SK-N-SH (cell line): ENCODE data around the gene RBMX. TPM values are rescaled to one million over a fixed set of nuclear protein-coding genes. Genes with fewer than 3 reads are reported as not detected.

Source experiments
- CTCF ChIA-PET: fragments of 300-600, 350-600 bp; formaldehyde crosslinking; extraction: SDS; loops from one replicate; lab custom pipeline; 2021; lab: Yijun Ruan, JAX
- POLR2A ChIA-PET: fragments of 350-600 bp; sonication (Branson Sonifier 250); formaldehyde crosslinking; extraction: SDS; loops from one replicate; lab custom pipeline; 2020; ENCODE audit warnings: antibody characterized with exemption, inconsistent platforms; lab: Yijun Ruan, JAX
- DNase-seq: peaks from one replicate; pipeline ENCODE4 v3.0.0; 2012
- H2AFZ ChIP-seq: fragments of 200-600 bp; sonication (generic); 2 replicates; pipeline ENCODE4 v1.8.1; 2016; ENCODE audit warnings: antibody characterized with exemption, mild to moderate bottlenecking, low read depth
- H3F3A ChIP-seq: fragments of 200-600 bp; sonication (generic); replicated peaks from 2 replicates; pipeline ENCODE3; 2016; ENCODE audit warnings: antibody characterized with exemption, mild to moderate bottlenecking; ENCODE audit not compliant: insufficient read depth
- H3K27ac ChIP-seq, 2 experiments: fragments of 200-500 bp in 1 of 2; fragments of 200-600 bp in 1 of 2; sonication (Bioruptor generic) in 1 of 2; sonication (generic), shearing (Covaris generic) in 1 of 2; 2 replicates each; pipeline versions ENCODE4 v1.5.1 to v1.6.1; 2014 to 2016; ENCODE audit warnings: low read depth in 2 of 2, inconsistent platforms in 1 of 2, low read length in 1 of 2, mild to moderate bottlenecking in 1 of 2, mixed read lengths in 1 of 2
- H3K27me3 ChIP-seq: fragments of 200-600 bp; sonication (generic), shearing (Covaris generic); 2 replicates; pipeline ENCODE4 v1.6.1; 2016; ENCODE audit warnings: mixed run types; ENCODE audit not compliant: insufficient read depth
- H3K36me3 ChIP-seq, 2 experiments: fragments of 200-500 bp in 1 of 2; fragments of 200-600 bp in 1 of 2; sonication (Bioruptor generic) in 1 of 2; sonication (generic) in 1 of 2; replicated peaks in 1 of 2; 2 replicates each; pipeline versions ENCODE3 to v1.5.1; 2014 to 2016; ENCODE audit warnings: low read length in 1 of 2, mild to moderate bottlenecking in 1 of 2; ENCODE audit not compliant: insufficient read depth in 2 of 2, control insufficient read depth in 1 of 2
- H3K4me1 ChIP-seq, 2 experiments: fragments of 200-500 bp in 1 of 2; fragments of 200-600 bp in 1 of 2; sonication (Bioruptor generic) in 1 of 2; sonication (generic), shearing (Covaris generic) in 1 of 2; 2 replicates each; pipeline versions ENCODE4 v1.5.1 to v1.6.1; 2014 to 2016; ENCODE audit warnings: low read depth in 1 of 2, low read length in 1 of 2, mixed run types in 1 of 2; ENCODE audit not compliant: insufficient read depth in 2 of 2, control insufficient read depth in 1 of 2
- H3K4me2 ChIP-seq: fragments of 200-600 bp; sonication (generic), shearing (Covaris generic); 2 replicates; pipeline ENCODE4 v1.6.1; 2017; ENCODE audit warnings: mixed run types
- H3K4me3 ChIP-seq, 2 experiments: fragments of 200-500 bp in 1 of 2; fragments of 200-600 bp in 1 of 2; sonication (Bioruptor generic) in 1 of 2; sonication (generic), shearing (Covaris generic) in 1 of 2; 2 replicates each; pipeline versions ENCODE4 v1.5.1 to v1.8.1; 2014 to 2016; ENCODE audit warnings: low read depth in 2 of 2, inconsistent platforms in 1 of 2, low read length in 1 of 2, mild to moderate bottlenecking in 1 of 2, mixed read lengths in 1 of 2, moderate library complexity in 1 of 2
- H3K79me2 ChIP-seq: fragments of 200-600 bp; sonication (generic); 2 replicates; pipeline ENCODE4 v1.8.1; 2017; ENCODE audit warnings: mild to moderate bottlenecking; ENCODE audit not compliant: insufficient read depth
- H3K9ac ChIP-seq: fragments of 200-600 bp; sonication (generic); 2 replicates; pipeline ENCODE4 v1.6.1; 2017; ENCODE audit warnings: mixed run types
- H3K9me2 ChIP-seq: fragments of 200-600 bp; sonication (generic); 2 replicates; pipeline ENCODE4 v1.6.1; 2017; ENCODE audit warnings: mixed run types
- H3K9me3 ChIP-seq: fragments of 200-600 bp; sonication (generic); 2 replicates; pipeline ENCODE4 v1.6.1; 2017; ENCODE audit warnings: mixed run types, mild to moderate bottlenecking, moderate library complexity
- H4K20me1 ChIP-seq: fragments of 200-600 bp; sonication (generic); 2 replicates; pipeline ENCODE4 v1.6.1; 2017; ENCODE audit warnings: mild to moderate bottlenecking, mixed run types; ENCODE audit not compliant: insufficient read depth
- CHD2 ChIP-seq: fragments of 150-350 bp; IDR thresholded peaks from 2 replicates; pipeline ENCODE4 v1.6.1; 2018; ENCODE audit warnings: low read length; ENCODE audit not compliant: partially characterized antibody
- ELF1 ChIP-seq: IDR thresholded peaks from 2 replicates; pipeline ENCODE4 v1.4.0; 2012
- EP300 ChIP-seq, 2 experiments: IDR thresholded peaks; 2 replicates each; pipeline versions ENCODE4 v1.4.0 to v1.6.1; 2012; ENCODE audit warnings: borderline replicate concordance in 1 of 2, low read depth in 1 of 2, low read length in 1 of 2
- FOXJ3 ChIP-seq: sonication (generic); formaldehyde crosslinking; IDR thresholded peaks from 2 replicates; pipeline ENCODE4 v1.5.1; 2020; ENCODE audit warnings: mild to moderate bottlenecking, missing genetic modification reagents
- GABPA ChIP-seq: IDR thresholded peaks from 2 replicates; pipeline ENCODE4 v1.4.0; 2012; ENCODE audit warnings: low read depth, mild to moderate bottlenecking
- NFIC ChIP-seq: IDR thresholded peaks from 2 replicates; pipeline ENCODE4 v1.4.0; 2012; ENCODE audit warnings: borderline replicate concordance
- RAD21 ChIP-seq: IDR thresholded peaks from 2 replicates; pipeline ENCODE4 v1.6.1; 2012; ENCODE audit warnings: mild to moderate bottlenecking, low read length
- RCOR1 ChIP-seq: fragments of 150-350 bp; IDR thresholded peaks from 2 replicates; pipeline ENCODE4 v1.6.1; 2017; ENCODE audit warnings: antibody characterized with exemption, low read length
- SIN3A ChIP-seq: IDR thresholded peaks from 2 replicates; pipeline ENCODE4 v1.6.1; 2012; ENCODE audit warnings: low read depth, mild to moderate bottlenecking, low read length, moderate library complexity, borderline replicate concordance
- TAF1 ChIP-seq: IDR thresholded peaks from 2 replicates; pipeline ENCODE4 v1.6.1; 2012; ENCODE audit warnings: low read depth, mild to moderate bottlenecking, low read length, moderate library complexity, borderline replicate concordance
- YY1 ChIP-seq: IDR thresholded peaks from 2 replicates; pipeline ENCODE4 v1.4.0; 2012; ENCODE audit warnings: low read depth, mild to moderate bottlenecking
- WGBS: methylation state at CpG from one replicate; pipeline ENCODE4 v1.1.6; 2017; ENCODE audit warnings: low lambda C conversion rate; 5-methylcytosine and 5-hydroxymethylcytosine counted together
- polyA plus RNA-seq, 3 experiments: library from polyadenylated mRNA; depleted of rRNA; stranded (reverse); fragments of >200 nt; gene quantifications; 2 replicates each; pipeline ENCODE4 v1.2.3, GENCODE V29; 2012
- TF ChIP-seq, protein P1 (sequence below): IDR thresholded peaks from 2 replicates; pipeline ENCODE4 v1.4.0; 2012; ENCODE audit warnings: low read depth, borderline replicate concordance

The RBMX gene
- polyA plus RNA-seq, 1 of the 3 experiments (the other 2 are of a cell fraction), result 131 TPM

DNA sequence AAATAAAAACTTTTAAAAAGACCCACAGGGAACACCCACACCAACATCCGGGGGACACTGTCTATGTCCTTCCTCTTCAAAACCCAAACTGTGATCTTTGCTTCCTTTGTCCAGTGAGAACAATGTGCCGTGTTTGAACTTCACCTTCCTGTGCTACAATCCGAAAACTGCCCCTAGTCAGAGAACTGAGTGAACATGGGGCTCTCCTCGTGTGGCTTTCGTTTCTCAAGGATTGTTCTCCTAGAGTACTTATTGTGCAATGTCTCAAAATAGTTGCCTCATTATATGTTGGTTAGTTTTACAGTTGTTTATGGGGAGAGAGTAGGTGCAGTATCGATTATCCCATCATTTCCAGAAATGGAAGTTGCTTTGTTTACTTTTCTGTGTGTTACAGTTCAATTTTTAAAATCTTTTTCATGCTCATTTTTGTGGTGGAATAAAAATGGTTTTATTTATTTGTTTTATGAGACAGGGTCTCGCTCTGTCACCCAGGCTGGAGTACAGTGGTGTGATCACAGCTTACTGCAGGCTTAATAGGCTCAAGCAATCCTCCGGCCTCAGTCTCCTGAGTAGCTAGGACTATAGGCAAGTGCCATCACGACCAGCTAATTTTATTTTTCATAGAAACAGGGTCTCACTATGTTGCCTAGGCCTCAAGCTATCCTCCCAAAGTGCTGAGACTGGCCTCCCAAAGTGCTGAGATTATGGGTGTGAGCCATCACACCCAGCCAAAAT lies 29.9 kb downstream of the RBMX start:
- H3K27me3 ChIP-seq, result no peaks in the 10 kb centered on the region
- POLR2A ChIA-PET, result interaction anchor here (0.6 kb wide), 1 partner anchor 10 kb away, joined by 3 read pairs; no protein-coding TSS in a partner anchor
- H3K4me2 ChIP-seq, result no peak overlapping the region
- no peaks in the 10 kb centered on the region for H3K4me1 ChIP-seq
- H3K9me2 ChIP-seq, result no peaks in the 10 kb centered on the region
- H3K27ac ChIP-seq, result no peak overlapping the region
- no peak overlapping the region for H2AFZ ChIP-seq
- WGBS, result 50% methylated on average over 9 of the region's 9 CpGs
- no peak for DNase-seq
- H3K36me3 ChIP-seq, result peaks cover 0 to 3% of the 10 kb centered on the region in 2 experiments
- TF ChIP-seq RCOR1 (no peak), TAF1 (no peak), ELF1 (no peak), NFIC (no peak), YY1 (no peak)
- TF ChIP-seq, all 33 proteins: peak for 0
- H3K9ac ChIP-seq, result no peak overlapping the region
- H3K79me2 ChIP-seq, result no peaks in the 10 kb centered on the region
- H4K20me1 ChIP-seq, result no peaks in the 10 kb centered on the region
- no peaks in the 10 kb centered on the region for H3K9me3 ChIP-seq
- H3F3A ChIP-seq, result no peaks in the 10 kb centered on the region
- H3K4me3 ChIP-seq, result no peak overlapping the region
- CTCF ChIA-PET, result no interaction called here

DNA sequence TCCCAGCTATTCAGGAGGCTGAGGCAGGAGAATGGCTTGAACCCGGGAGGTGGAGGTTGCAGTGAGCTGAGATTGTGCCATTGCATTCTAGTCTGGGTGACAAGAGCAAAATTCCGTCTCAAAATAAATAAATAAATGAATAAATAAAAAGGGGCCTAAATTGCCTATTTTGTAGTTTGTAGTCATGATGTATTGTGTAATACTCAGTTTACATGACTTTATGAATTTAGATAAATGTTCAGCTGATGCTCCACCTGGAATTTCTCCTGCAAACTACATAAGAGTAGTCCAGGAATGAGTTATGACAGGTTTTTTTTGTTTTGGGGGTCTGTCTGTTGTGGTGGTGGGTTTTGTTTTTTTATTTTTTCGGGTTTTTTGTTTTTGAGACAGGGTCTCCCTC lies 31.1 kb downstream of the RBMX start:
- no peak overlapping the region for H2AFZ ChIP-seq
- H3K36me3 ChIP-seq, result peaks cover 3 to 6% of the 10 kb centered on the region in 2 experiments
- no peaks in the 10 kb centered on the region for H3K4me1 ChIP-seq
- no peaks in the 10 kb centered on the region for H3K27me3 ChIP-seq
- no peak for TF ChIP-seq EP300 (IDR thresholded peaks at IDR 0.05; ENCODE audit: borderline replicate concordance in 1 of 2, low read depth in 1 of 2, low read length in 1 of 2)
- TF ChIP-seq GABPA, result no peak
- no peak for TF ChIP-seq FOXJ3 (CRISPR knock-in tag)
- TF ChIP-seq SIN3A, result no peak
- TF ChIP-seq, protein P1, sequence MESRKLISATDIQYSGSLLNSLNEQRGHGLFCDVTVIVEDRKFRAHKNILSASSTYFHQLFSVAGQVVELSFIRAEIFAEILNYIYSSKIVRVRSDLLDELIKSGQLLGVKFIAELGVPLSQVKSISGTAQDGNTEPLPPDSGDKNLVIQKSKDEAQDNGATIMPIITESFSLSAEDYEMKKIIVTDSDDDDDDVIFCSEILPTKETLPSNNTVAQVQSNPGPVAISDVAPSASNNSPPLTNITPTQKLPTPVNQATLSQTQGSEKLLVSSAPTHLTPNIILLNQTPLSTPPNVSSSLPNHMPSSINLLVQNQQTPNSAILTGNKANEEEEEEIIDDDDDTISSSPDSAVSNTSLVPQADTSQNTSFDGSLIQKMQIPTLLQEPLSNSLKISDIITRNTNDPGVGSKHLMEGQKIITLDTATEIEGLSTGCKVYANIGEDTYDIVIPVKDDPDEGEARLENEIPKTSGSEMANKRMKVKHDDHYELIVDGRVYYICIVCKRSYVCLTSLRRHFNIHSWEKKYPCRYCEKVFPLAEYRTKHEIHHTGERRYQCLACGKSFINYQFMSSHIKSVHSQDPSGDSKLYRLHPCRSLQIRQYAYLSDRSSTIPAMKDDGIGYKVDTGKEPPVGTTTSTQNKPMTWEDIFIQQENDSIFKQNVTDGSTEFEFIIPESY, result no peak
- TF ChIP-seq RCOR1, result no peak
- TF ChIP-seq CHD2, result no peak
- no peak for TF ChIP-seq RAD21
- H3K27ac ChIP-seq, result no peak overlapping the region
- H3K9ac ChIP-seq, result no peak overlapping the region
- no peaks in the 10 kb centered on the region for H3F3A ChIP-seq
- no peak for DNase-seq
- no peaks in the 10 kb centered on the region for H3K79me2 ChIP-seq
- no peaks in the 10 kb centered on the region for H3K9me3 ChIP-seq
- H3K9me2 ChIP-seq, result no peaks in the 10 kb centered on the region
- 55% methylated on average over 3 of the region's 3 CpGs for WGBS
- ChIA-PET CTCF (interaction anchor here (1.0 kb wide), 1 partner anchor 76 kb away, joined by 4 read pairs; no protein-coding TSS in a partner anchor), POLR2A (no interaction called here)
- no peak overlapping the region for H3K4me3 ChIP-seq
- H3K4me2 ChIP-seq, result no peak overlapping the region
- H4K20me1 ChIP-seq, result no peaks in the 10 kb centered on the region
